Omental fat pad (tissue), 4 donors: Measurements from ENCODE around the gene COL4A5. TPM values are rescaled to one million over a fixed set of nuclear protein-coding genes. Genes with fewer than 3 reads are reported as not detected.

Experiments
- ATAC-seq: fragments of 150-250 bp; one replicate; pipeline ENCODE4 v1.9.1; 2016; ENCODE audit warnings: mild to moderate bottlenecking, moderate library complexity; ENCODE audit not compliant: low FRiP score
- DNase-seq: peaks from one replicate; pipeline ENCODE4 v3.0.0-alpha.2; 2019; ENCODE audit warnings: low spot score
- total RNA-seq, 4 donors: library from RNA; depleted of rRNA; stranded (reverse); fragments of >200 nt; gene quantifications; one replicate each; pipeline ENCODE4 v1.1.0, GENCODE V29; 2016
- TF ChIP-seq, protein P1 (sequence below), 3 donors: fragments of 450-650 bp; IDR thresholded peaks; one replicate each; pipeline ENCODE4 v1.5.1; 2016 to 2017; ENCODE audit warnings: antibody characterized with exemption in 3 of 3, mild to moderate bottlenecking in 3 of 3, moderate library complexity in 2 of 3

Gene COL4A5
- total RNA-seq, 4 donors from 2014 or later: 7.0 to 29.7 (median 10.7) TPM

DNA sequence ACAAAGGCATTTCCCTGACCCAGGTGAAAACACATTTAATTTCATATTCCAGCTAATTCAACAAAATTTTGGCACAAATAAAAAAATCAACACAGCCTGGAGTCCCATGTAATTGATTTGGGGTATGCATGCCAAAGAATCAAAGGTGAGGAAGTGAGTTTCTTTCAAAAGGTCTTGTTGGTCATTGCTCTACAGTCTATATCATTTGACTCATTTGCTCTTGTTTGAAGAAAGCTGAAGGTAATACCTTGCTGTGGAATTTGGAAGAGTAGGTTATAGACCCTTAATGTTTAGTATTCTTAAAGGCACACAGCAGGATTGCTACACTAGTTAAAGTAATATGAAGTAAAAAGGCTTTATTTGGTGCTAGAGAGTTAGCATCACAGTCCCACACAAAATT, 26.9 kb upstream of the COL4A5 start:
- DNase-seq: no peak
- TF ChIP-seq, protein P1, sequence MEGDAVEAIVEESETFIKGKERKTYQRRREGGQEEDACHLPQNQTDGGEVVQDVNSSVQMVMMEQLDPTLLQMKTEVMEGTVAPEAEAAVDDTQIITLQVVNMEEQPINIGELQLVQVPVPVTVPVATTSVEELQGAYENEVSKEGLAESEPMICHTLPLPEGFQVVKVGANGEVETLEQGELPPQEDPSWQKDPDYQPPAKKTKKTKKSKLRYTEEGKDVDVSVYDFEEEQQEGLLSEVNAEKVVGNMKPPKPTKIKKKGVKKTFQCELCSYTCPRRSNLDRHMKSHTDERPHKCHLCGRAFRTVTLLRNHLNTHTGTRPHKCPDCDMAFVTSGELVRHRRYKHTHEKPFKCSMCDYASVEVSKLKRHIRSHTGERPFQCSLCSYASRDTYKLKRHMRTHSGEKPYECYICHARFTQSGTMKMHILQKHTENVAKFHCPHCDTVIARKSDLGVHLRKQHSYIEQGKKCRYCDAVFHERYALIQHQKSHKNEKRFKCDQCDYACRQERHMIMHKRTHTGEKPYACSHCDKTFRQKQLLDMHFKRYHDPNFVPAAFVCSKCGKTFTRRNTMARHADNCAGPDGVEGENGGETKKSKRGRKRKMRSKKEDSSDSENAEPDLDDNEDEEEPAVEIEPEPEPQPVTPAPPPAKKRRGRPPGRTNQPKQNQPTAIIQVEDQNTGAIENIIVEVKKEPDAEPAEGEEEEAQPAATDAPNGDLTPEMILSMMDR (IDR thresholded peaks at IDR 0.05): no peak
- no peak for ATAC-seq

DNA sequence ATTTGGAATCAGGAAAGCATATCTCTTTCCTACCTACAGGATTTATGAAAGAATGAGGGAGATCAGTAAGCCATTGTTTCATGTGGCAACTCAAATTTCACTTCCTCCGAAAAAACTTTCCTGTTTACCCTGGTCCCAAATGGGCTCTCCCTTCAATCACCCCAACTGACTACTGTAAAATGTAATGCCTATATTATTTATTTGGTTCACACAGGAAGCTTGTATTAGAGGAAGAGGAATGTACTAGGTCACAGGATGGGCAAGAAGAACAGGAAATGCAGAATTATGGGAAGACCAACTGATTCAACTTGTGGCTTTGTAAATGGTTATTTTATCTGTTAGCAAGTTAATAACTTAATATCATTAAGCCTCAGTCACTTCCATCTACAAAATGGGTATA, 24.5 kb upstream of the COL4A5 start:
- ATAC-seq (no peak), DNase-seq (no peak)
- TF ChIP-seq, protein P1 (IDR thresholded peaks at IDR 0.05): no peak

DNA sequence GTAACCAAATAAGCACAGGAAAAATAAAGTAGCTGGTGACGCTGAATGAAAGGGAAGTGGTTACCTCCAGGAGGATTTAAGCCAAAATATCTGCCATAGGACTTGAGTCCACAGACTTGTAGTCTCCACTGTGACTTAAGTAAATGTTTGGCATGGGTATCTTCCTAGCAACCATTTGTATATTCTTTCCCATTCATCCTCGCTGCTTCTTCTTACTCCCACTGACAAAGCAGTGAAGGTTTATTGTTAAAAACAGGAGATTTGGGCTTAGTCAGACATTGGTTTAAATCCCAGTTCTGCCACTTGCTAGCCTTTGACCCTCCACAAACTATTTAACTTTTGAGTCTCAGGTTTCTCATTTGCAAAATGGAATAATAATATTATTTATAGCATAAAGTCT, 23.7 kb upstream of the COL4A5 start:
- DNase-seq (no peak), ATAC-seq (no peak)
- TF ChIP-seq, protein P1 (IDR thresholded peaks at IDR 0.05): no peak

DNA sequence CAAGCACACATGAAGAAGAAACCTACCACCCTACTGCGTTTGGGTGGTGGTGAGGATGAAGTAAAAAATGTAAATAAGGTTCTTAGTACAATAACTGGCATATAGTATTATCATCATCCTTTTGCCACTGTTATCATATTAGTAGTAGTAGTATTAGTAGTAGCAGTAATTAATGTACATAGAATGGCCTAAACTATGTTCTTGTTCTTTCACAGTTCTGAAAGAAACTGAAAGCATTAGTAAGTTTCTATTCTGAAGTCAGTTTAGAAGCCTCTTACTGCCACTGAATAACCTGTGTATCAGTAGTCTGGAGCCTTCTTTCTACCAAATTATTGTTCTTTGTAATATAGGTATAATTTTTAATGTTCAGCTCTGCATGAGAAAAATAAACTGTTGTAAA, 22.4 kb upstream of the COL4A5 start:
- ATAC-seq (no peak), DNase-seq (no peak)
- TF ChIP-seq, protein P1 (IDR thresholded peaks at IDR 0.05): no peak

DNA sequence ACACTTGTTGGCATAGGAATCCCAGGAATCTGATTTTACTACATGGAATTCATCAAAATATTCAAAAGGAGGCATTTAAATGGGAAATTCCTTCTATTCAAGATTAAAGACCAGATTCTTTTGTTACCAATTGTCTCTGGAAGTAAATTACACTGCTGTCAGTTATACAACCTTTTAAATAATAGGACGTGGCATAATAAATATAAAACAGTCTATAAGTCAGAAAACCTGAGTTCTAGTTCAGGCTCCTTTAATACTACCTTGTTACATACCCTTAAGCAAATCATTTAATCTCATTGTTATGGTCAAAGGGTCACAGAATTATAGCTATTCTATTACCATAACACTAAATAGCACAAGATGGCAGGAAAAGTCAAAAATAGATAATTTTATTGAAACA, 20.2 kb upstream of the COL4A5 start:
- TF ChIP-seq, protein P1 (IDR thresholded peaks at IDR 0.05): no peak
- ATAC-seq: no peak
- no peak for DNase-seq

DNA sequence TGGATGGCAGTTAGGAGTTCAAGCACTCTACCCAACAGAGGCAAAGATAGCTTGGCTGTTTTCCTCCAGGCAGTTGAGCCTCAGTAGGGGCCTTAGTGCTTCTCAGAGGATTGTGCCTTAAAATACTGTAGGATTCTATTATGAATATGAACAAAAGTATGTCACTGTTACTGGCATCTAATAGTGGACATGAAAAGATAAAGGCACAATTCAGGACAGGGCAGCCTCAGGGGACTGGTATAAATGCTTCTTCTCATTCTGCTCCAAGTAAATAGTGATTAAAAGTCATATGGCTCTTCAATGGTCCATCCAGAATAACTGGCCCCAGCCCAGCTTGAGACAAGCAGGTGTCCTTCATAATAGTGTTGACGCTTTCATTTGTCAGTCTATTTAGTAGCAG, 19.2 kb upstream of the COL4A5 start:
- no peak for DNase-seq
- TF ChIP-seq, protein P1 (IDR thresholded peaks at IDR 0.05): no peak
- ATAC-seq: no peak

DNA sequence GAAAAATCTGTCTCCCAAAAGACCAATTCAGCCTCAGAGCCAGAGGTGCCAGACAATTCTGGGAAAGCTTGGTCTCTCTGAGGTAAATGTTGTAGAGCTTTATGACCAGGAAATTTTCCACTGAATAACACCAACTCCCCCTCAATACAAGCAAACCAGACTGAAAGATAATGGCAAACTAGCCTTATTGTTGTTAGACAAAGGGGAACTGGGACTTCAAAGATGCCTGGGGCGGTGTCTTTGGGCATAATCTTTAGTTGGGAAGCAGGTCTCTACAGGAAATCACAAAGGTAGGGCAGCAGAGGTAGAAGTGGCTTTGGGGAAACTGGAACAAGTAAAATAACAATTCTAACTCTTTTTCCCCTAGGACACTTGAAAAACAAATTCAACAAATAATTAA, 13.4 kb upstream of the COL4A5 start:
- ATAC-seq (no peak), DNase-seq (no peak)
- TF ChIP-seq, protein P1 (IDR thresholded peaks at IDR 0.05): no peak
